MCF 10A (cell line): ENCODE data around the gene CTDSP2. TPM values are rescaled to one million over a fixed set of nuclear protein-coding genes. Genes with fewer than 3 reads are reported as not detected.
A peak's percentile ranks its signal among the peaks of the same experiment; 100 is the strongest.

Experiments used
- BruUV-seq: library from RNA; stranded (reverse); fragments of 400-500 nt; replicated peaks from 2 replicates; lab custom pipeline; 2021; lab: Mats Ljungman, UMichigan
- CTCF ChIA-PET: fragments of 300-600 bp; sonication (Branson Sonifier 250); formaldehyde crosslinking; extraction: SDS; loops from one replicate; lab custom pipeline; 2021; ENCODE audit warnings: antibody characterized with exemption, inconsistent platforms; lab: Yijun Ruan, JAX
- POLR2A ChIA-PET: fragments of 300-600, 350-650 bp; sonication (Branson Sonifier 250); formaldehyde crosslinking; extraction: SDS; loops from one replicate; lab custom pipeline; 2020; ENCODE audit warnings: antibody characterized with exemption, inconsistent platforms; lab: Yijun Ruan, JAX
- DNase-seq: peaks from one replicate; pipeline ENCODE4 v3.0.0-alpha.2; 2018; ENCODE audit not compliant: unreplicated experiment
- H3K27ac Mint-ChIP-seq: one replicate; pipeline ENCODE4 v1.8.0; 2022; ENCODE audit warnings: mild to moderate bottlenecking, low read depth, mixed read lengths; ENCODE audit not compliant: unreplicated experiment
- H3K27me3 Mint-ChIP-seq: one replicate; pipeline ENCODE4 v1.8.0; 2022; ENCODE audit warnings: mixed read lengths; ENCODE audit not compliant: insufficient read depth, unreplicated experiment
- H3K36me3 Mint-ChIP-seq: one replicate; pipeline ENCODE4 v1.8.0; 2022; ENCODE audit warnings: mild to moderate bottlenecking, moderate library complexity, mixed read lengths; ENCODE audit not compliant: insufficient read depth, unreplicated experiment
- H3K4me1 Mint-ChIP-seq: one replicate; pipeline ENCODE4 v1.8.0; 2022; ENCODE audit warnings: mixed read lengths; ENCODE audit not compliant: insufficient read depth, unreplicated experiment
- H3K4me3 Mint-ChIP-seq: one replicate; pipeline ENCODE4 v1.8.0; 2022; ENCODE audit warnings: mild to moderate bottlenecking, moderate library complexity, mixed read lengths; ENCODE audit not compliant: unreplicated experiment
- H3K9me3 Mint-ChIP-seq: one replicate; pipeline ENCODE4 v1.8.0; 2022; ENCODE audit warnings: mixed read lengths; ENCODE audit not compliant: unreplicated experiment
- CTCF ChIP-seq: fragments of 200-600 bp; IDR thresholded peaks from one replicate; pipeline ENCODE4 v1.8.0; 2022; ENCODE audit warnings: antibody characterized with exemption, mild to moderate bottlenecking; ENCODE audit not compliant: unreplicated experiment
- intact Hi-C: fragments of 100-400 bp; cut with micrococcal nuclease; formaldehyde crosslinking; loops from 2 replicates; pipeline ENCODE4 v1.14.1; 2022
- total RNA-seq: library from RNA; stranded (reverse); gene quantifications from 2 replicates; pipeline ENCODE4 v1.2.3, GENCODE V29; 2022

The CTDSP2 gene
- total RNA-seq, 1 experiment from 2014 or later, result 73.4 TPM

GRCh38 chr12:57865084-57865751 is 18.7 kb upstream of the CTDSP2 start:
- no TSS peak for BruUV-seq
- DNase-seq, result peak; percentile 81
- intact Hi-C loops, result loop anchor here (1.0 to 2.0 kb wide), 2 partner anchors 18 to 23 kb away; partner anchors contain the start of gene CTDSP2
- Mint-ChIP-seq H3K9me3 (no peaks in the 10 kb centered on the region), H3K36me3 (no peaks in the 10 kb centered on the region), H3K4me1 (peaks cover 23% of the 10 kb centered on the region), H3K4me3 (peak overlapping the region; percentile 69), H3K27me3 (no peaks in the 10 kb centered on the region), H3K27ac (peak overlapping the region; percentile 82)
- POLR2A ChIA-PET, result interaction anchor here (0.7 to 5.9 kb wide), 20 partner anchors 9 to 318 kb away, joined by 3 to 103 read pairs (median 9); partner anchors contain the start of genes ATP23, CTDSP2, DCTN2 and TSFM
- CTCF ChIA-PET, result interaction anchor here (0.5 to 2.2 kb wide), 15 partner anchors 11 to 283 kb away, joined by 3 to 12 read pairs (median 4); partner anchors contain the start of gene CTDSP2
- no peak for TF ChIP-seq CTCF

- Mint-ChIP-seq H3K4me3 (peak overlapping the region; percentile 69), H3K27ac (peak overlapping the region; percentile 82), H3K27me3 (no peaks in the 10 kb centered on the region), H3K9me3 (no peaks in the 10 kb centered on the region), H3K4me1 (peaks cover 23% of the 10 kb centered on the region), H3K36me3 (no peaks in the 10 kb centered on the region)
- TF ChIP-seq CTCF, result no peak
- no peak for DNase-seq
- CTCF ChIA-PET, result interaction anchor here (0.6 to 2.2 kb wide), 13 partner anchors 10 to 282 kb away, joined by 3 to 12 read pairs (median 5); partner anchors contain the start of gene CTDSP2
- BruUV-seq, result no TSS peak
- POLR2A ChIA-PET, result interaction anchor here (0.6 to 5.9 kb wide), 21 partner anchors 8 to 318 kb away, joined by 3 to 103 read pairs (median 9); partner anchors contain the start of genes ATP23, CTDSP2, DCTN2 and TSFM
- intact Hi-C loops, result loop anchor here (1.0 to 2.0 kb wide), 2 partner anchors 18 to 24 kb away; partner anchors contain the start of gene CTDSP2
These were observed 18.0 kb upstream of the CTDSP2 start for GRCh38 chr12:57864442-57865083.

- TF ChIP-seq CTCF, result no peak
- H3K4me1 Mint-ChIP-seq, result peaks cover 23% of the 10 kb centered on the region
- H3K4me3 Mint-ChIP-seq, result no peak overlapping the region
- CTCF ChIA-PET, result interaction anchor here (0.6 to 2.2 kb wide), 6 partner anchors 9 to 48 kb away, joined by 3 to 10 read pairs (median 5); no protein-coding TSS in a partner anchor
- intact Hi-C loops, result loop anchor here (2.0 kb wide), 1 partner anchor 17 kb away; the partner anchor contains the start of gene CTDSP2
- no peaks in the 10 kb centered on the region for H3K36me3 Mint-ChIP-seq
- POLR2A ChIA-PET, result interaction anchor here (1.0 to 5.9 kb wide), 7 partner anchors 11 to 64 kb away, joined by 4 to 103 read pairs (median 17); partner anchors contain the start of gene CTDSP2
- no peak overlapping the region for H3K27ac Mint-ChIP-seq
- no TSS peak for BruUV-seq
- DNase-seq, result no peak
- no peaks in the 10 kb centered on the region for H3K27me3 Mint-ChIP-seq
- H3K9me3 Mint-ChIP-seq, result no peaks in the 10 kb centered on the region
These were observed 17.1 kb upstream of the CTDSP2 start for GRCh38 chr12:57863676-57864075.
